ENCODE results near the gene CSNK1G1.
"Not testable (repeated sequence)": the region's sequence is repeated elsewhere in the genome, so short reads cannot be mapped to it uniquely, and the experiment has no call there.

CSNK1G1 gene

GRCh38 chr15:64348455-64348854, 7.5 kb downstream of the CSNK1G1 start:
- FAIRE-seq = no peak

- FAIRE-seq = not testable (repeated sequence)
These were observed 9.7 kb downstream of the CSNK1G1 start for GRCh38 chr15:64346242-64346641.

- FAIRE-seq = peak; percentile 97
These were observed 11.2 kb downstream of the CSNK1G1 start for GRCh38 chr15:64344651-64345294.

DNA sequence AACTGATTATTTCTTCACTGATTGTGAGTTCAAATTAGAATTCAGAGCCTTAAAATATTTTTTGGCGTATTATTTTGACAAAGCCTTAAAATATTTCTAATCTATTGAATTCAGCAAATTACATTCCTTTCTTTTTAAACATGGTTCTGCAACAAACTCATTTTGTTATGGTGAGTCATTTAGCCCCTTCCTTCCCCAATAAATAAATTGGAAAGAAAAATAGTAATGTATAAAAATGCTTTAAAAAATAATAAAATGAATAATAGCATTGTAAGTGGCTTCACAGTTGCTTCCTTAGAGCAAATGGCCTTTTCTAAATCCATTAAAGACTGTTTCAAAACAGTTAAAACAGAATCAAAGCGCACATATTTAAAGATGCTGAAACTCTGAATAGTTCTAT, 12.1 kb downstream of the CSNK1G1 start:
- FAIRE-seq = no peak

- no peak for FAIRE-seq
These were observed 12.8 kb downstream of the CSNK1G1 start for GRCh38 chr15:64343222-64343621.

DNA sequence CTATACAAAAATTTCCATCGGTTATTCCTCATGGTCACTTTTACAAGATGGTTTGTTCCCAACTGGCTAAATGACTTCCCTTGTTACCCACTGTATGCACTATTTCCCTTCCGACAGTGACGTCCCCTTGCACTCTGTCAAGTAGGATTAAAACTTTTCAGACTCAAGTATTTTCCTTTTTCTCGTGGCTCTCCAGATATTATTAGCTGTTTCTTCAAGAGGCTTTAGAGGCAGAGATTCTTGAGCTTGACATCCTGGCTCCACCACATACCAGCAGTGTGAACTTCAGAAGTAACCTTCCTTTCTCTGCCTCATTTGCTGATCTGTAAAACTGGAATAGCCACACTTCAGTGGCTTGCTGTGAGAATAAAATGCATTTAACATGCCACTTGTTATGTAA, 14.0 kb downstream of the CSNK1G1 start:
- no peak for FAIRE-seq

DNA sequence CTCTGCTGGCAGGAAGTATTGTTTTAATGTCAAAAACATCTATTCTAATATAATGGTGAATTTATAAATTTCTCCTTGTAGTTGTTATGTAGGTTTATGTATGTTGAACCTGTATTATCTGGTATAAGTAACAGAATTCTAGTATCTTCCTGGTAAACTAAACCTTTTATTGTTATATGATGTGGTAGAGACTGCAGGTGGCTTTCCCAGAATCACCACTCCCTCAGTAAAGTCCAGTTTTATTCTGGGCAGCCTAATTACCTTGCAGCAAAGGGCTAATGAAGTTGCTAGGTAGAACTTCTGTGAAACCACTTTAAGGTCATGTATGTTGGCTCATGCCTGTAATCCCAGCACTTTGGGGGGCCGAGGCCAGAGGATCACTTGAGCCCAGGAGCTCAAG, 15.6 kb downstream of the CSNK1G1 start:
- FAIRE-seq = no peak

DNA sequence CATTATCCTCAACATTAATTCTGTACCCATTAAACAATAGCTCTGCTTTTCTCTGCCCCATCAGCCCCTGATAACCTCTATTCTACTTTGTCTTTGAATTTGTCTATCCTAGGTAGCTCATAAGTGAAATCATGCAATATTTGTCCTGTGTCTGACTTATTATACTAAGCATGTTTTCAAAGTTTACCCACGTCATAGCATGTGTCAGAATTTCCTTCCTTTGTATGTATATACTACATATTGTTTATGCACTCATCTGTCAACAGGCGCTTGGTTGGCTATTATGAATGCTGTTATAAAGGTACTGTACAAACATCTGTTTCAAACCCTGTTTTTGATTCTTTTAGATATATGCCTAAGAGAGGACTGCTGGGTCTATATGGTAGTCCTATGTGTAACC, 18.2 kb downstream of the CSNK1G1 start:
- FAIRE-seq = no peak

DNA sequence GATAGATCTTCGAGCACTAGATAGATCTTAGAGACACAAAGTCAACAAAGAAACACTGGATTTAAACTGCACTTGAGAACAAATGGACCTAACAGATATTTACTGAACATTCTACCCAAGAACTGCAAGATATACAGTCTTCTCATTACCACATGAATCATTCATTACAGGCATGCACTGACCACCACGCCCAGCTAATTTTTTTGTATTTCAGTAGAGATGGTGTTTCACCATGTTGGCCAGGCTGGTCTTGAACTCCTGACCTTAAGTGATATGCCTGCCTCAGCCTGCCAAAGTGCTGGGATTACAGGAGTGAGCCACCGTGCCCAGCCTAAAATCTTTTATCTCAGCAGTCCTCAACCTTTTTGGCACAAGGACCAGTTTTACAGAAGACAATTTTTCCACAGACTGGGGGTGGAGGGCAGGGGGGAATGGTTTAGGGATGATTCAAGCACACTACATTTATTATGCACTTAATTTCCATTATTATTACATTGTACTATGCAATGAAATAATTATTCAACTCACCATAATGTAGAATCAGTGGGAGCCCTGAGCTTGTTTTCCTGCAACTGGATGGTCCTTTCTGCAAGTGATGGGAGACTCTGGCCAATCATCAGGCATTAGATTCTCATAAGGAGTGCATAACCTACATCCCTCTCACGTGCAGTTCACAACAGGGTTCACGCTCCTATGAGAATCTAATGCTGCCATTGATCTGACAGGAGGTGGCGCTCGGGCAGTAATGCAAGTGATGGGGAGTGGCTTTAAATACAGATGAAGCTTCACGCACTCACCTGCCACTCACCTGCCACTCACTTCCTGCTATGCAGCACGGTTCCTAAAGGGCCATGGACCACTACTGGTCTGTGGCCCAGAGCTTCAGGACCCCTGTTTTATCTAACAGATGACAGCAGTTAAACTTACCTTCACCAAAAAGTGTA, 21.7 kb downstream of the CSNK1G1 start:
- FAIRE-seq = no peak

GRCh38 chr15:64333516-64333915, 22.5 kb downstream of the CSNK1G1 start:
- FAIRE-seq = no peak

DNA sequence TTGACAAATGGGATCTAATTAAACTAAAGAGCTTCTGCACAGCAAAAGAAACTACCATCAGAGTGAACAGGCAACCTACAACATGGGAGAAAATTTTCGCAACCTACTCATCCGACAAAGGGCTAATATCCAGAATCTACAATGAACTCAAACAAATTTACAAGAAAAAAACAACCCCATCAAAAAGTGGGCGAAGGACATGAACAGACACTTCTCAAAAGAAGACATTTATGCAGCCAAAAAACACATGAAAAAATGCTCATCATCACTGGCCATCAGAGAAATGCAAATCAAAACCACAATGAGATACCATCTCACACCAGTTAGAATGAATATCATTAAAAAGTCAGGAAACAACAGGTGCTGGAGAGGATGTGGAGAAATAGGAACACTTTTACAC, 24.3 kb downstream of the CSNK1G1 start:
- not testable (repeated sequence) for FAIRE-seq

DNA sequence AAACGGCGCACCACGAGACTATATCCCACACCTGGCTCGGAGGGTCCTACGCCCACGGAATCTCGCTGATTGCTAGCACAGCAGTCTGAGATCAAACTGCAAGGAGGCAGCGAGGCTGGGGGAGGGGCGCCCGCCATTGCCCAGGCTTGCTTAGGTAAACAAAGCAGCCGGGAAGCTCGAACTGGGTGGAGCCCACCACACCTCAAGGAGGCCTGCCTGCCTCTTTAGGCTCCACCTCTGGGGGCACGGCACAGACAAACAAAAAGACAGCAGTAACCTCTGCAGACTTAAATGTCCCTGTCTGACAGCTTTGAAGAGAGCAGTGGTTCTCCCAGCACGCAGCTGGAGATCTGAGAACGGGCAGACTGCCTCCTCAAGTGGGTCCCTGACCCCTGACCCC, 29.0 kb downstream of the CSNK1G1 start:
- FAIRE-seq = not testable (repeated sequence)

GRCh38 chr15:64326458-64326857, 29.5 kb downstream of the CSNK1G1 start:
- FAIRE-seq = not testable (repeated sequence)

DNA sequence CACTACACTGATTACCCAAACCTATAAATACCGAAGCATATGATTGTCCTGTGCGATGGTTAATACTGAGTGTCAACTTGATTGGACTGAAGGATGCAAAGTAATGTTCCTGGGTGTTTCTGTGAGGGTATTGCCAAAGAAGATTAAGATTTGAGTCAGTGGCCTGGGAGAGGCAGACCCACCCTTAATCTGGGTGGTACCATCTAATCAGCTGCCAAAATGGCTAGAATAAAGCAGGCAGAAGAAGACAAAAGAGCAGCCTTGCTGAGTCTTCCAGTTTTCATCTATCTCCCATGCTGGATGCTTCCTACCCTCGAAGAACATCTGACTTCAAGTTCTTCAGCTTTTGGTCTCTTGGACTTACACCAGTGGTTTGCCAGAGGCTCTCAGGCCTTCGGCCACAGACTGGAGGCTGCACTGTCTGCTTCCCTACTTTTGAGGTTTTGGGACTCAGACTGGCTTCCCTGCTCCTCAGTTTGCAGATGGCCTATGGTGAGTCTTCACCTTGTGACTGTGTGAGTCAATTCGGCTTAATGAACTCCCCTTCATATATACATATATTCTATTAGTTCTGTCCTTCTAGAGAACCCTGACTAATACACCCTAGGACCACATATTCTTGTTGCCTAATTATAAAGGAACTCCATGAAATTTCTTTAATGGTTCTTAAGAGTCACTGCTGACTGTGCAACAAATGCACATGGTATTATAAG, 31.7 kb downstream of the CSNK1G1 start:
- no peak for FAIRE-seq

DNA sequence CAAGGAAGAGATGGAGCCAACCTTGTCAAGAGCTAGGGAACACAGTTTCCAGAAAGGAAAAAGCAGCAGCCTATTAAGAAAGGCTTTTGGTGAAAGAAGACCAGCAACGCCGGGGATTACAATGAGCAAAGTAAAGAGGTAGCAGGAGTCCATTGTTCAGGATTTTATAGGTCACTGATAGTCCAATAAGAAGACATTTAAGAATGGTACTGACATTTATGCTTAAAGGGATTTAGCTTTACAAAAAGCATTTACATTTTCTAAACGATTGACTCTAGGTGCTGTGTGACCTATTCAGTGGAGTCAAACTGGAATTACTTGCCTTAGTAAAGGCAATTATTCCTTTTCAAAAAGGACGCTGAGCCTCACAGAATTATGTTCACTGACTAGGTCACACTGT, 40.8 kb downstream of the CSNK1G1 start:
- no peak for FAIRE-seq

DNA sequence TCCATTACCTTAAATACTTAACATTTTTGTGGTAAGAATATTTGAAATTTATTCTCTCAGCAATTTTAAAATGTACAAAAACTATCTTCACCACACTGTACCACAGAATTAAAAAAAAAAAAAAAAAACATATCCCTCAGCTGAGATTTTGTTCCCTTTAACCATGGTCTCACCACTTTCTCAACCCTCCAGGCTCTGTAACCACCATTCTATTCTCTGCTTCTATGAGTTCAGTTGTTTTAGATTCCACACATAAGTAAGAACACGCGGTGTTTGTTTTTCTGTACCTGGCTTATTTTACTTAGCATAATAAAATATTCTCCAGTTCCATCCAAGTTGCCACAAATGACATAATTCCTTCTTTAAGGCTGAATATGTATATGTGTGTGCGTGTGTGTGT, 41.5 kb downstream of the CSNK1G1 start:
- no peak for FAIRE-seq

- FAIRE-seq = no peak
These were observed 44.4 kb downstream of the CSNK1G1 start for GRCh38 chr15:64311566-64311965.

DNA sequence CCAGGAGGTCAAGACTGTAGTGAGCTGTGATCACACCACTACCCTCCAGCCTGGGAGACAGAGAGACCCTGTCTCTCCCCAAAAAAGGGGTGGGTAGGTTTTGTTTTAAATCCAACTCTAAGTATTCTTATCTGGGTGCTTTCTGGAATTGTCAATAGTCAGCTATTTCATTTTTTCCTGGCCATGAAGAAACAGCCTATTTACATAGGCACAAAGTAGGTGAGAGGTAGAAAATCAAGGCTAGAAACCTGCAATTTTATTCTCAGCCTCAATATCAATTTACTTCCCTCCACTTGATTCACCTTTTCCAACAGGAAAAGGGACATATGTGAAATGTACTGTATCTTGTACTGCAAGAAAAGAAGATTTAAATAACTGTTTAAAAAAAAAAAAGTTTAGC, 45.9 kb downstream of the CSNK1G1 start:
- no peak for FAIRE-seq

GRCh38 chr15:64305261-64305660, 50.7 kb downstream of the CSNK1G1 start:
- FAIRE-seq = no peak

GRCh38 chr15:64289550-64289949, 66.4 kb downstream of the CSNK1G1 start:
- FAIRE-seq = no peak

GRCh38 chr15:64288999-64289398, 67.0 kb downstream of the CSNK1G1 start:
- FAIRE-seq = no peak

DNA sequence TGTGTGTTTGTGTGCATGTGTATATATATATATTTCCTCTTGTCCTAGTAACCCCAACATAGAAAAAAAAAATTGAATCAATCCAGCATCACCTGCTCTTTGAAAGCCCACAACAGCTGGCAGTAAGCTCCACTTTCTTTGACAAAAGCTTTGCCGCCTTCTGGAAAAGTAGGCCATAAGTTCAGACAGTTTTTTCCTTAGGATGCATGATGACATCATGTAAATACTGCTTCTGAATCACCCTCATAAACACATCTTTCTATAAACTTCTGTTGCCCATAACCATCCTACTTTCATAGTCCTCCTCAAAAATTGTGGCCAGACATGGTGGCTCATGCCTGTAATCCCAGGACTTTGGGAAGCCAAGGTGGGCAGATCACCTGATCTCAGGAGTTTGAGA, 67.4 kb downstream of the CSNK1G1 start:
- no peak for FAIRE-seq

GRCh38 chr15:64287953-64288352, 68.0 kb downstream of the CSNK1G1 start:
- no peak for FAIRE-seq

- no peak for FAIRE-seq
These were observed 69.5 kb downstream of the CSNK1G1 start for GRCh38 chr15:64286473-64286872.
